ENCODE data around the gene RAB44.
A peak's percentile ranks its signal among the peaks of the same experiment; 100 is the strongest.

Gene RAB44

GRCh38 chr6:36656441-36656840, 41.2 kb upstream of the RAB44 start:
- no peak for DNase-seq (ENCODE audit: low spot score)
- no peak for TF ChIP-seq CTCF (IDR thresholded peaks at IDR 0.05; ENCODE audit: extremely low read depth, missing control alignments)

- TF ChIP-seq CTCF (IDR thresholded peaks at IDR 0.05; ENCODE audit: extremely low read depth, missing control alignments), result no peak
- DNase-seq (ENCODE audit: low spot score), result no peak
Observed at GRCh38 chr6:36657271-36657670, 40.4 kb upstream of the RAB44 start.

- TF ChIP-seq CTCF (IDR thresholded peaks at IDR 0.05; ENCODE audit: extremely low read depth, missing control alignments), result no peak
Observed at GRCh38 chr6:36657942-36658544, 39.6 kb upstream of the RAB44 start.

GRCh38 chr6:36659271-36659670, 38.4 kb upstream of the RAB44 start:
- no peak for DNase-seq (ENCODE audit: low spot score)
- TF ChIP-seq CTCF (IDR thresholded peaks at IDR 0.05; ENCODE audit: extremely low read depth, missing control alignments), result no peak

More at GRCh38 chr6:36657942-36658544, 39.6 kb upstream of the RAB44 start:
- DNase-seq (ENCODE audit: low spot score), result no peak

GRCh38 chr6:36660771-36661471, 36.7 kb upstream of the RAB44 start:
- no peak for TF ChIP-seq CTCF (IDR thresholded peaks at IDR 0.05; ENCODE audit: extremely low read depth, missing control alignments)
- no peak for DNase-seq (ENCODE audit: low spot score)

GRCh38 chr6:36662380-36662779, 35.2 kb upstream of the RAB44 start:
- DNase-seq (ENCODE audit: low spot score), result no peak
- TF ChIP-seq CTCF (IDR thresholded peaks at IDR 0.05; ENCODE audit: extremely low read depth, missing control alignments), result no peak

GRCh38 chr6:36662827-36663256, 34.8 kb upstream of the RAB44 start:
- DNase-seq (ENCODE audit: low spot score), result peak; percentile 37
- no peak for TF ChIP-seq CTCF (IDR thresholded peaks at IDR 0.05; ENCODE audit: extremely low read depth, missing control alignments)
